HT-29 (cell line): Measurements from ENCODE around the gene PHKG2. TPM values are rescaled to one million over a fixed set of nuclear protein-coding genes. Genes with fewer than 3 reads are reported as not detected.

ENCODE experiments used
- DNase-seq: peaks from one replicate; pipeline ENCODE4 v3.0.0-alpha.2; 2015; ENCODE audit warnings: low spot score
- total RNA-seq: library from RNA; depleted of rRNA; stranded (reverse); fragments of >200 nt; shearing (Covaris generic); gene quantifications from 2 replicates; pipeline ENCODE4 v1.2.3, GENCODE V29; 2014

The PHKG2 gene
- total RNA-seq, 1 experiment from 2014 or later: 69.5 TPM

GRCh38 chr16:30757316-30757715 is 9.1 kb downstream of the PHKG2 start:
- DNase-seq: no peak

GRCh38 chr16:30758988-30759491 is 10.8 kb downstream of the PHKG2 start:
- DNase-seq: no peak

DNA sequence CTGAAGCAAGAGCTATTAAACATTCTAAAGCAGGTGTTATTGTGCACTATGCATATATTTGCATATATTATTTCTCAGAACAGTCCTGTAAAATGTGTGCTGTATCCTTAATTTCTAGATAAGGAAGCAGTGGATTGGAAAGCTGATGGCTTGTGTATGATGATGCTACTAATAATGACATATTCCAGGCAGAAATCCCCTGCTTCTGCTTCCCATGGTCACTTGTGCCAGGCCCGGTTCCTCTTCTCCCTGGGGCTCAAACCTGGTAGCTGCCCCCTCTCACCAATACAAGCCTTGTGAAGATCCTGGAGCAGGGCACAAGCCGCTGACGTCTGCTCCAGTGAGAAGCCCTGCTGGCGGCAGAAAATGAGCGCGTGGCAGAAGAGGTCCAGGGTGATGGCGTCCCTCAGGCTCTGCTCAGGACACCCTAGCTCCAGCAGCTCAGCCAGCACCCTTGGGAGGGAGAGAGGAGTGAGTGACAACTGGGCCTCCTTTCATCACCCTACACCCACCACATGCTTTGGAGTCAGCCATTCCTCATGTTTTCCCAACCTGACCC is 11.9 kb downstream of the PHKG2 start:
- DNase-seq: no peak

DNA sequence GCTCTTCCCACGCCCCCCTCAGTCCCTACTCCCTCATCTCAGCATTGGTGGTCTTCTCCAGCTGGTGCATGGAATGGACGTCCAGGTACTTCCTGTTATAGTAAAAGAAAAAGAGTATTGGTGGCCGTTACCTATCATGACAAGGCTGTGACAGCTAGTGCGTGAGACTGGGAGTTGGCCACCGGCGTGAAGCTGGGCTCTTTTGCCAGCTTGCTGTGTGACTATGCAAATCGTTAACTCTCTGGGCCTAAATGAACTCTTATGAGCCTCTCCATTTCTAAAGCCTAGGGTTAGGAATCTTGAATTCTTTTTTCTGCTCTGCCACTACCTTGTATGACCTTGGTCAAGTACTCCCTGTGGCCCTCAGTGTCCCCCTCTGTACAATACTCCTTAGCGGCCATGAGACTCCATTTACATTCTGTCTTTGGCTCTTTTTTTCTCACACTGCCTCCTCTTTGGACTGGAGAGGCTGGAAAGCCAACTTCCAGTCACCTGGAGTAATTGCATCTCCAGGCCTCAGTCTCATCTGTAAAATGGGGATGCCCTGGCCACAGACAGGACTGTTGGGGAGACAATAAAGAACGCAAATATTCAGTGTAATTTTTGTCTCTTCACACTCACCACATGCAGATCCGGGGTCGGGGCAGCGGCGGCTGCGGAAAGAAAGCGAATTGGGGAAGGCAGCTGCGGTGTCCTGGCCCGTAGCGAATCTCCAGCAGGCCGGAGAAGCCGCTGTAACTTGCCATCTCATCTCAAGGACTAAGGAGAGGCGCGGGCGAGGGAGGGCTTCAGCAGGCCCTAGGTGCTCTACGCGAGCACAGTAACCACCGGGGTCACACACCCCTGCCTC is 12.6 kb downstream of the PHKG2 start:
- no peak for DNase-seq

DNA sequence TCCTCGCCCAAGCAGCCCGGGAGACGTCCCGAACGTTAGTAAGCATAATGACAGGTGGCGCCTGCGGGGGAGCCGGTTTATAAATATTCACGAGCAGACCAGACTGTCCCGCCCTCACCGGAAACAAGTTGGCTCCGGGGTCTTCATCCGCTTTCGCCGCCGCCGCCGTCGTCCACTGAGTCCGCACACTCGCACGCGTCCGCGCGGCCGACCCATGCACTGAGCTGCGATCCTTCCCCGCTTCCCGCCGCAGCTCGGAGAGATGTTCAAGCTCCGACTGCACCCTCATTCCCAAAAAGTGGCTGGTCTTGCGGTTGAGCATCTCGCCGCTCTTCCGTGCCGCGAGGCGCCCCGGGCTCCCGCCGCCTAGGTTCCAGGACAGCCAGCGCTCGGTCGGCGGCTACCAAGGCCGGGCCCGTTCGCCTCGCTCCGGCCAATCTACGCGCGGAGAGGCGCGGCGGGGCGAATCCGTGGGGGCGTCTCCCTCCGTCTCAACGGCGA is 13.3 kb downstream of the PHKG2 start:
- DNase-seq: peak; percentile 23

- DNase-seq: peak; percentile 95
These were observed 14.0 kb downstream of the PHKG2 start, which contains the start of the genes CFAP119 and RNF40 for GRCh38 chr16:30761928-30762902. TSS of gene CFAP119 (minus strand) at chr16:30762062. CDS start at chr16:30761748, 314 bp downstream. TSS of gene RNF40 (plus strand) at chr16:30762322. CDS start at chr16:30762546, 224 bp downstream.

GRCh38 chr16:30762991-30763725 is 14.9 kb downstream of the PHKG2 start:
- DNase-seq: no peak

- DNase-seq: no peak
These were observed 15.9 kb downstream of the PHKG2 start for GRCh38 chr16:30764086-30764485.

DNA sequence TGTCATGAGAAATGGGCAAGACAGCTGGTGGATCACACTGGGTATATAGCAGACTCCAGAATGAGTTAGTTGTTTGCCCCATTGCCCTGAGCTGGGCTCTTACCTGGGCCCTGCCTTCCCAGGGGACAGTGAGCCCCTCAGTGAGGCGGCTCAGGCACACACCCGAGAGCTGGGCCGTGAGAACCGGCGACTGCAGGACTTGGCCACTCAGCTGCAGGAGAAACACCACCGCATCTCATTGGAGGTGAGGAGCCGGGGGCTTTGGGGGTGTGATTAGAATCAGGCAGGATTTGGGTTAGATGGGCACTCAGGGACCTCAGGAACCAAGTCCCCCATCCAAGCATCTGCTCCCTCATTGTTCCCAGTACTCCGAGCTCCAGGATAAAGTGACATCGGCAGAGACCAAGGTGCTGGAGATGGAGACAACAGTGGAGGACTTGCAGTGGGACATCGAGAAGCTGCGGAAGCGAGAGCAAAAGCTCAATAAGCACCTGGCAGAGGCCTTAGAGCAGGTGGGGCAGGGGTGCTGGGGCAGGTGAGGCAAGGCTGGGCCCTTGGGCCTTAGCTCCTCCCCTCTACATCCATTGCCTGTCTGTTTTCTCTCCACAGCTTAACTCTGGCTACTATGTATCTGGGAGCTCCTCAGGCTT is 16.7 kb downstream of the PHKG2 start:
- no peak for DNase-seq

DNA sequence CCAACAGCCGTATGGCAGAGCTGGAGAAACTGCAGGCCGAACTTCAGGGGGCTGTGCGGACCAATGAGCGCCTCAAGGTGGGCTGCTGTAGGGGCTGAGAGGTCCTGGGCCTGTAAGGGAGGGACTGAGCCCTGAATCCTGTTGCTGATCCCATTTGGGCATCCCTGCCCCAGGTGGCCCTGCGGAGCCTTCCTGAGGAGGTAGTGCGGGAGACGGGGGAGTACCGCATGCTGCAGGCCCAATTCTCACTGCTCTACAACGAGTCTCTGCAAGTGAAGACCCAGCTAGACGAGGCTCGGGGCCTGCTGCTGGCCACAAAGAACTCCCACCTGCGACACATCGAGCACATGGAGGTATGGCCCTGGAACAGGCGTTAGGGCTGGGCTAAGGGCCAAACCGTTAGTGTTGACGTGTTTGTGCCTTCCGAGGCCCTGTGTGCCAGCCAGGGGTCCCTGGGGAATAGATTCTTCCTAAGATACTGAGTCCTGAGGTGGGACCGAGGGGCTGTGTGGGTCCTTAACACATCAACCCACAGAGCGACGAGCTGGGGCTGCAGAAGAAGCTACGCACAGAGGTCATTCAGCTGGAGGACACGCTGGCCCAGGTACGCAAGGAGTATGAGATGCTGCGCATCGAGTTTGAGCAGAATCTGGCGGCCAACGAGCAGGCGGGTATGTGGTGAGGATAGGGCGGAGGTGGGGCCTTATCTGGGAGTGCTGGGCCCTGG is 18.1 kb downstream of the PHKG2 start:
- no peak for DNase-seq

GRCh38 chr16:30766933-30767284 is 18.7 kb downstream of the PHKG2 start:
- no peak for DNase-seq

- DNase-seq: no peak
These were observed 19.7 kb downstream of the PHKG2 start for GRCh38 chr16:30767767-30768465.

- no peak for DNase-seq
These were observed 20.5 kb downstream of the PHKG2 start for GRCh38 chr16:30768583-30769181.

- DNase-seq: no peak
These were observed 21.3 kb downstream of the PHKG2 start for GRCh38 chr16:30769379-30770089.

- DNase-seq: no peak
These were observed 23.5 kb downstream of the PHKG2 start for GRCh38 chr16:30771726-30772125.

DNA sequence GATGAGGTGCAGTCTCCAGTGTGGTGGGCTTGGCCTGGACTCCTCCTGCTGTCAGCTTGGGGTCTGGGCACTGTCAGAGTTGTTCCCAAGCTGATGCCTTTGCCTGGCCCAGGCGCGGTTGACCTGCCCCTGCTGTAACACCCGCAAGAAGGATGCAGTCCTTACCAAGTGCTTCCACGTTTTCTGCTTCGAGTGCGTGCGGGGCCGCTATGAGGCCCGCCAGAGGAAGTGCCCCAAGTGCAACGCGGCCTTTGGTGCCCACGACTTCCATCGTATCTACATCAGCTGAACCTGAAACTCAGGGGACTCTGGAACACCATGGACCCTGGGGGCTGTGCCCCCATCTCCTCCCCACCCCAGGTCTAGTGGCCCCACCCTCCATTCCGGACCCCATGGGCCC is 25.6 kb downstream of the PHKG2 start:
- no peak for DNase-seq

- DNase-seq: no peak
These were observed 26.3 kb downstream of the PHKG2 start for GRCh38 chr16:30774367-30775130.
